Keratinocyte (primary cell): ENCODE data around the gene LRRC39. TPM values are rescaled to one million over a fixed set of nuclear protein-coding genes. Genes with fewer than 3 reads are reported as not detected.
A peak's percentile ranks its signal among the peaks of the same experiment; 100 is the strongest.

Experiments used
- DNase-seq: peaks from one replicate; pipeline ENCODE4 v3.0.0-alpha.2; 2011; ENCODE audit warnings: low read depth, missing footprints, low spot score
- FAIRE-seq: peaks from 2 replicates; lab custom pipeline; 2011; peaks lifted over from hg19 to GRCh38; lab: Jason Lieb, UNC
- H2AFZ ChIP-seq: 2 replicates; pipeline ENCODE4 v1.6.0; 2012; ENCODE audit warnings: low read length, control low read depth, inconsistent platforms; ENCODE audit not compliant: control insufficient read depth
- H3K27ac ChIP-seq: 2 replicates; pipeline ENCODE4 v1.5.1; 2011; ENCODE audit warnings: low read length; ENCODE audit not compliant: control insufficient read depth, insufficient read depth
- H3K27me3 ChIP-seq: 3 replicates; pipeline ENCODE4 v1.6.0; 2011; ENCODE audit warnings: low read length; ENCODE audit not compliant: control insufficient read depth, insufficient read depth; ENCODE audit errors: extremely low read depth
- H3K36me3 ChIP-seq, 2 experiments: 2 replicates in 1 of 2; 3 replicates in 1 of 2; pipeline ENCODE4 v1.5.1; 2011; ENCODE audit warnings: low read length in 2 of 2, mild to moderate bottlenecking in 1 of 2; ENCODE audit not compliant: control insufficient read depth in 2 of 2, insufficient read depth in 2 of 2; ENCODE audit errors: extremely low read depth in 1 of 2
- H3K4me1 ChIP-seq: 3 replicates; pipeline ENCODE4 v1.5.1; 2011; ENCODE audit warnings: low read length; ENCODE audit not compliant: control insufficient read depth, insufficient read depth; ENCODE audit errors: extremely low read depth
- H3K4me2 ChIP-seq: 3 replicates; pipeline ENCODE4 v1.6.0; 2011; ENCODE audit warnings: low read depth, low read length; ENCODE audit not compliant: control insufficient read depth, insufficient read depth; ENCODE audit errors: extremely low read depth
- H3K4me3 ChIP-seq, 3 experiments: fragments of 200-600 bp in 1 of 3; sonication (generic) in 1 of 3; 2 replicates in 2 of 3; 3 replicates in 1 of 3; pipeline ENCODE4 v1.5.1; 2011 to 2016; ENCODE audit warnings: low read length in 3 of 3, mild to moderate bottlenecking in 3 of 3, control low read depth in 2 of 3, inconsistent platforms in 1 of 3, low read depth in 1 of 3, mixed read lengths in 1 of 3, mixed run types in 1 of 3, moderate library complexity in 1 of 3; ENCODE audit not compliant: control insufficient read depth in 2 of 3, insufficient read depth in 2 of 3; ENCODE audit errors: extremely low read depth in 1 of 3
- H3K79me2 ChIP-seq: 2 replicates; pipeline ENCODE4 v1.6.0; 2012; ENCODE audit warnings: low read length; ENCODE audit not compliant: control insufficient read depth, insufficient read depth
- H3K9ac ChIP-seq: 3 replicates; pipeline ENCODE4 v1.6.0; 2011; ENCODE audit warnings: low read length; ENCODE audit not compliant: control insufficient read depth, insufficient read depth; ENCODE audit errors: extremely low read depth
- H3K9me1 ChIP-seq: 3 replicates; pipeline ENCODE4 v1.6.0; 2011; ENCODE audit warnings: low read length; ENCODE audit not compliant: control insufficient read depth, insufficient read depth; ENCODE audit errors: extremely low read depth
- H3K9me3 ChIP-seq: 2 replicates; pipeline ENCODE4 v1.5.1; 2012; ENCODE audit warnings: low read depth, low read length; ENCODE audit not compliant: control insufficient read depth
- H4K20me1 ChIP-seq: 3 replicates; pipeline ENCODE4 v1.6.0; 2011; ENCODE audit warnings: low read length; ENCODE audit not compliant: control insufficient read depth, insufficient read depth; ENCODE audit errors: extremely low read depth
- CTCF ChIP-seq, 3 experiments: IDR thresholded peaks in 1 of 3; conservative IDR thresholded peaks in 1 of 3; optimal IDR thresholded peaks in 1 of 3; 2 replicates in 2 of 3; 3 replicates in 1 of 3; pipeline versions ENCODE3 to v1.5.1; 2011; ENCODE audit warnings: low read length in 3 of 3, mild to moderate bottlenecking in 3 of 3, moderate library complexity in 2 of 3, control low read depth in 1 of 3, inconsistent platforms in 1 of 3; ENCODE audit not compliant: insufficient read depth in 2 of 3; ENCODE audit errors: extremely low read depth in 1 of 3
- EZH2 ChIP-seq: IDR thresholded peaks from one replicate; pipeline ENCODE4 v1.6.1; 2012; ENCODE audit warnings: inconsistent platforms, mild to moderate bottlenecking, low read length, moderate library complexity
- dilution Hi-C: fragments of 300-500 bp; cut with MboI; formaldehyde crosslinking; loops from one replicate; pipeline ENCODE4 v1.7.0; 2020; ENCODE audit warnings: low sequenced_read_pairs; ENCODE audit not compliant: extremely low pct_ligation_motif_present
- polyA plus RNA-seq, 5 experiments: library from polyadenylated mRNA; depleted of rRNA in 3 of 5; stranded (reverse) in 3 of 5; stranded (forward) in 1 of 5; unstranded in 1 of 5; fragments of >200 nt; gene quantifications; 1 replicate in 1 of 5; 2 replicates in 3 of 5; 3 replicates in 1 of 5; pipeline versions ENCODE4 v1.2.1 to v1.2.3, GENCODE V29; 2011 to 2012; ENCODE audit warnings: missing spikeins in 2 of 5, low read depth in 1 of 5, low replicate concordance in 1 of 5

LRRC39 gene
- polyA plus RNA-seq, 1 donor (not counting 4 experiments of a cell fraction or from before 2014, with no cell fraction given): 0.88 TPM

GRCh38 chr1:100134872-100135271, 43.2 kb downstream of the LRRC39 start:
- TF ChIP-seq CTCF (optimal IDR thresholded peaks at IDR 0.05 in 1 of 3, IDR thresholded peaks at IDR 0.05 in 1 of 3, conservative IDR thresholded peaks at IDR 0.05 in 1 of 3; ENCODE audit: extremely low read depth in 1 of 3, insufficient read depth in 2 of 3, low read length in 3 of 3) (no peak), EZH2 (no peak)
- dilution Hi-C loops: no loop called here
- peaks cover 49% of the 10 kb centered on the region for H3K79me2 ChIP-seq
- FAIRE-seq: no peak
- H3K4me2 ChIP-seq: no peak overlapping the region
- DNase-seq: no peak
- peaks cover 15% of the 10 kb centered on the region for H3K4me1 ChIP-seq
- H3K9ac ChIP-seq: no peak overlapping the region
- no peaks in the 10 kb centered on the region for H3K9me3 ChIP-seq
- no peak overlapping the region for H3K4me3 ChIP-seq
- no peaks in the 10 kb centered on the region for H4K20me1 ChIP-seq
- no peak overlapping the region for H2AFZ ChIP-seq
- H3K27ac ChIP-seq: no peak overlapping the region
- H3K27me3 ChIP-seq: no peaks in the 10 kb centered on the region
- H3K36me3 ChIP-seq: peaks cover 0 to 2% of the 10 kb centered on the region in 2 experiments
- H3K9me1 ChIP-seq: no peaks in the 10 kb centered on the region

GRCh38 chr1:100132566-100133477, 45.2 kb downstream of the LRRC39 start, which contains the start of the genes SASS6 and TRMT13:
TSS of gene SASS6 (minus strand) at chr1:100132930. CDS start at chr1:100132814, 116 bp downstream.
TSS of gene TRMT13 (plus strand) at chr1:100133163. CDS start at chr1:100133169, 6 bp downstream.
- DNase-seq: peak; percentile 63
- Histone ChIP-seq H3K9ac (peak within 1 kb of the TSS; percentile 88), H3K27ac (peak within 1 kb of the TSS; percentile 79), H3K4me3 (peak within 1 kb of the TSS; percentile 75 to 99 (median 96)), H2AFZ (peak within 1 kb of the TSS; percentile 100), H3K79me2 (peaks cover 65% of the 10 kb centered on the region), H3K36me3 (no peaks in the 10 kb centered on the region), H3K9me3 (no peaks in the 10 kb centered on the region), H3K4me1 (peaks cover 15% of the 10 kb centered on the region), H3K27me3 (no peaks in the 10 kb centered on the region), H4K20me1 (no peaks in the 10 kb centered on the region), H3K9me1 (no peaks in the 10 kb centered on the region), H3K4me2 (peak within 1 kb of the TSS; percentile 73)
- TF ChIP-seq EZH2: no peak
- no peak for TF ChIP-seq CTCF (optimal IDR thresholded peaks at IDR 0.05 in 1 of 3, IDR thresholded peaks at IDR 0.05 in 1 of 3, conservative IDR thresholded peaks at IDR 0.05 in 1 of 3; ENCODE audit: extremely low read depth in 1 of 3, insufficient read depth in 2 of 3, low read length in 3 of 3)
- peak; percentile 90 for FAIRE-seq
- dilution Hi-C loops: no loop called here
